Measurements from ENCODE around the gene FITM1. TPM values are rescaled to one million over a fixed set of nuclear protein-coding genes. Genes with fewer than 3 reads are reported as not detected.

Gene FITM1
- polyA plus RNA-seq, 2 of the 4 experiments (the other 2 are of a cell fraction): 0.06 TPM; not detected in 1

DNA sequence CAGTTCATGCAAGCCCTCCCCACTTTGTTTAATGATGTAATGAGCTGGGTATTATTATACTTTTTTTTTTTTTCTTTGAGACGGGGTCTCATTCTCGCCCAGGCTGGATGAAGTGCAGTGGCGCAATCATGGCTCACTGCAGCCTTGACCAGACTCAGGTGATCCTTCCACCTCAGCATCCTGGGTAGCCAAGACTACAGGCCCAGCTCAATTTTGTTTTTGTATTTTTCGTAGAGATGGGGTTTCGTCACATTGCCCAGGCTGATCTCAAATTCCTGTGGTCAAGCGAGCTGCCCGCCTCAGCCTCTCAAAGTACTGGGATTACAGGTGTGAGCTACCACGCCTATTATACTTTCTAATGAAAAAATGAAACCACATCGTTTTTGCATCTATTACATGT is 20.4 kb upstream of the FITM1 start:
- POLR2A ChIA-PET: interaction anchor here (1.9 to 6.1 kb wide), 2 partner anchors 16 to 29 kb away, joined by 6 to 38 read pairs; partner anchors contain the start of gene PCK2

DNA sequence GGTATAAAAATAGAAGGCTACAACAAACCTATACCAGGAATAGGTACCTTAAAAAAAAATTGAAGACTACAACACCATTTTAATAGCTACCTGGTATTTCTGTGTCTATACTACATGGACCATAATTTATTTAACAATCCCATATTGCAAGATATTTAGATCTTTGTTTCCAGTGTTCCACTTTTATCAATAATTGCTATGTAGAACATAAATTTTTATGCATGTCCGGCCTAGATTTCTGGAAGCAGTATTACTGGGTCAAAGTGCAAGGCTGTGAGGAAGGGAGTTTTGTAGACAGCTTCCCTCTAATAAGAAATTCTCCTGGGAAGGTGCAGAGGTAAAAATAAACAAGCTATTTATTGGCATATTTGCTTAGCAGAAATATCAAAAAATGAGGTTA is 19.9 kb upstream of the FITM1 start:
- 67% methylated on average over 1 of the region's 1 CpG for WGBS (ENCODE audit: missing lambda C conversion rate)
- ChIA-PET POLR2A (interaction anchor here (6.1 kb wide), 1 partner anchor 17 kb away, joined by 38 read pairs; the partner anchor contains the start of gene PCK2), CTCF (interaction anchor here (0.9 to 13.3 kb wide), 9 partner anchors 15 to 51 kb away, joined by 3 to 244 read pairs (median 4); partner anchors contain the start of genes IRF9, PCK2 and RNF31)
- H3K27ac ChIP-seq: no peak overlapping the region
- ATAC-seq (no peak), DNase-seq (ENCODE audit: low read depth in 1 of 2, low spot score in 1 of 2) (no peak), FAIRE-seq (no peak)
- H3K9me3 ChIP-seq: no peaks in the 10 kb centered on the region
- TF ChIP-seq TP53 (CRISPR knock-in tag; IDR thresholded peaks at IDR 0.05) (no peak), TFCP2L1 (CRISPR knock-in tag; IDR thresholded peaks at IDR 0.05) (no peak), SMC3 (IDR thresholded peaks at IDR 0.05) (no peak), RCOR1 (IDR thresholded peaks at IDR 0.05; ENCODE audit: low read depth, low read length) (no peak), EHF (CRISPR knock-in tag; IDR thresholded peaks at IDR 0.05) (no peak), NPAS2 (CRISPR knock-in tag; IDR thresholded peaks at IDR 0.05; ENCODE audit: borderline replicate concordance) (no peak), HOXB13 (CRISPR knock-in tag; IDR thresholded peaks at IDR 0.05; ENCODE audit: low read depth) (no peak), PHF8 (IDR thresholded peaks at IDR 0.05; ENCODE audit: borderline replicate concordance, low read depth) (no peak), NR3C1 (IDR thresholded peaks at IDR 0.05) (no peak), FOSB (CRISPR knock-in tag; IDR thresholded peaks at IDR 0.05) (no peak), POLR2AphosphoS2 (conservative IDR thresholded peaks at IDR 0.05; ENCODE audit: low read length) (no peak), MAZ (IDR thresholded peaks at IDR 0.05; ENCODE audit: borderline replicate concordance, low read depth, low read length) (no peak)
- TF ChIP-seq, protein P1, sequence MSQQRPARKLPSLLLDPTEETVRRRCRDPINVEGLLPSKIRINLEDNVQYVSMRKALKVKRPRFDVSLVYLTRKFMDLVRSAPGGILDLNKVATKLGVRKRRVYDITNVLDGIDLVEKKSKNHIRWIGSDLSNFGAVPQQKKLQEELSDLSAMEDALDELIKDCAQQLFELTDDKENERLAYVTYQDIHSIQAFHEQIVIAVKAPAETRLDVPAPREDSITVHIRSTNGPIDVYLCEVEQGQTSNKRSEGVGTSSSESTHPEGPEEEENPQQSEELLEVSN (IDR thresholded peaks at IDR 0.05; ENCODE audit: borderline replicate concordance, low read depth): no peak
- TF ChIP-seq, protein P2, sequence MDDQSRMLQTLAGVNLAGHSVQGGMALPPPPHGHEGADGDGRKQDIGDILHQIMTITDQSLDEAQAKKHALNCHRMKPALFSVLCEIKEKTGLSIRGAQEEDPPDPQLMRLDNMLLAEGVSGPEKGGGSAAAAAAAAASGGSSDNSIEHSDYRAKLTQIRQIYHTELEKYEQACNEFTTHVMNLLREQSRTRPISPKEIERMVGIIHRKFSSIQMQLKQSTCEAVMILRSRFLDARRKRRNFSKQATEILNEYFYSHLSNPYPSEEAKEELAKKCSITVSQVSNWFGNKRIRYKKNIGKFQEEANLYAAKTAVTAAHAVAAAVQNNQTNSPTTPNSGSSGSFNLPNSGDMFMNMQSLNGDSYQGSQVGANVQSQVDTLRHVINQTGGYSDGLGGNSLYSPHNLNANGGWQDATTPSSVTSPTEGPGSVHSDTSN (IDR thresholded peaks at IDR 0.05): no peak
- TF ChIP-seq, protein P3, sequence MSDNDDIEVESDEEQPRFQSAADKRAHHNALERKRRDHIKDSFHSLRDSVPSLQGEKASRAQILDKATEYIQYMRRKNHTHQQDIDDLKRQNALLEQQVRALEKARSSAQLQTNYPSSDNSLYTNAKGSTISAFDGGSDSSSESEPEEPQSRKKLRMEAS (IDR thresholded peaks at IDR 0.05): no peak
- TF ChIP-seq, protein P4, sequence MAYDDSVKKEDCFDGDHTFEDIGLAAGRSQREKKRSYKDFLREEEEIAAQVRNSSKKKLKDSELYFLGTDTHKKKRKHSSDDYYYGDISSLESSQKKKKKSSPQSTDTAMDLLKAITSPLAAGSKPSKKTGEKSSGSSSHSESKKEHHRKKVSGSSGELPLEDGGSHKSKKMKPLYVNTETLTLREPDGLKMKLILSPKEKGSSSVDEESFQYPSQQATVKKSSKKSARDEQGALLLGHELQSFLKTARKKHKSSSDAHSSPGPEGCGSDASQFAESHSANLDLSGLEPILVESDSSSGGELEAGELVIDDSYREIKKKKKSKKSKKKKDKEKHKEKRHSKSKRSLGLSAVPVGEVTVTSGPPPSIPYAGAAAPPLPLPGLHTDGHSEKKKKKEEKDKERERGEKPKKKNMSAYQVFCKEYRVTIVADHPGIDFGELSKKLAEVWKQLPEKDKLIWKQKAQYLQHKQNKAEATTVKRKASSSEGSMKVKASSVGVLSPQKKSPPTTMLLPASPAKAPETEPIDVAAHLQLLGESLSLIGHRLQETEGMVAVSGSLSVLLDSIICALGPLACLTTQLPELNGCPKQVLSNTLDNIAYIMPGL (CRISPR knock-in tag; IDR thresholded peaks at IDR 0.05; ENCODE audit: borderline replicate concordance): no peak
- H3K4me3 ChIP-seq: no peak overlapping the region
- peaks cover 10% of the 10 kb centered on the region; the same call in 1 of the 3 replicates for H3K4me1 ChIP-seq
- no peak overlapping the region for H3K4me2 ChIP-seq

More for the DNA sequence above, 20.4 kb upstream of the FITM1 start:
- Histone ChIP-seq H3K9me3 (no peaks in the 10 kb centered on the region), H3K4me1 (peaks cover 9% of the 10 kb centered on the region; the same call in 1 of the 3 replicates), H3K4me2 (no peak overlapping the region), H3K27ac (no peak overlapping the region), H3K4me3 (no peak overlapping the region)
- CTCF ChIA-PET: interaction anchor here (0.6 to 13.3 kb wide), 18 partner anchors 8 to 181 kb away, joined by 3 to 244 read pairs (median 6); partner anchors contain the start of genes IRF9, PCK2 and RNF31
- ATAC-seq (no peak), FAIRE-seq (no peak), DNase-seq (ENCODE audit: low read depth in 1 of 2, low spot score in 1 of 2) (no peak)
- TF ChIP-seq GATA3 (IDR thresholded peaks at IDR 0.05; ENCODE audit: borderline replicate concordance) (no peak), CBX2 (IDR thresholded peaks at IDR 0.05; ENCODE audit: borderline replicate concordance, low read depth) (no peak)
- TF ChIP-seq, protein P4 (CRISPR knock-in tag; IDR thresholded peaks at IDR 0.05; ENCODE audit: borderline replicate concordance): no peak
- WGBS (ENCODE audit: missing lambda C conversion rate): 80% methylated on average over 9 of the region's 9 CpGs

All from A549 (cell line).